Mucosa of gallbladder (tissue), 1 donor: ENCODE measurements around the gene NBEA. TPM values are rescaled to one million over a fixed set of nuclear protein-coding genes. Genes with fewer than 3 reads are reported as not detected.

Source experiments
- DNase-seq: peaks from one replicate; pipeline ENCODE4 v3.0.0-alpha.2; 2020; ENCODE audit warnings: low spot score
- total RNA-seq: library from RNA; stranded (reverse); gene quantifications from one replicate; pipeline ENCODE4 v1.2.1, GENCODE V29; 2021
- donor health status: DM: no; HTN: no; CAD: no.

NBEA gene
- total RNA-seq, 1 donor from 2014 or later = 15.0 TPM

DNA sequence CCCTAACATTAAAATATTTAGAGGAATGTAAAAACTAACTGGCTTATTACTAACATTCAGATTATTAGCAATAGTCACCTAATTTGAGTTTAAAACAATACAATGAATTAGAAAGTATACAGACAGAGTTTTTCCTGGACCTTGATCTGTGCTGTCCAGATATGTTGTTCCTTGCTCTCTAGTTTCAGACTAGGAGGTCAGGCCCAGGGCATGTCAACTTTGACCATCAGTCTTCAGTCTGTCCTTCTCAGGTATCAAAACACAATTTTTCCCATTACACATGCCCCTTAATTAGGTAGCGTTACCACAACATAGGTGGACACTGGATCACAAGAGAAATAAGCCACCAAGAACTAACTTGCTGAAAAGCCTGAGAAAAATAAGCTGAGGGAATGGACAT, 337.4 kb downstream of the NBEA start:
- DNase-seq = no peak

DNA sequence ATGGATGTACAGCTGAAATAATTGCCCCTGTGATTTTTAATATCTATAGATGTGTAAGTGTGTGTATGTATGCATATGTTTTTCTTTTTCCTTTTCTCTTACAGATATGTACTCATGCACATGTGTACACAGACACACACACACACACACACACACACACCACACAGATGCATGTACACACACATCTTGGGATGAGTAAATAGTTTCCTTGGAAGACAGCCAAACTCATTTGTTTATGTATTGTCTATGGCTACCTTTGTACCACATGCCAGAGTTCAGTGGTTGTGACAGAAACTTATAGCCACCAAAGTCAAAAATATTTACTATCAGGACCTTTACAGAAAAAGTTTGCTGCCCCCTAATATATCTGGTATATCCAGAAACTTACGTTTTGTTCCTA, 341.8 kb downstream of the NBEA start:
- no peak for DNase-seq

DNA sequence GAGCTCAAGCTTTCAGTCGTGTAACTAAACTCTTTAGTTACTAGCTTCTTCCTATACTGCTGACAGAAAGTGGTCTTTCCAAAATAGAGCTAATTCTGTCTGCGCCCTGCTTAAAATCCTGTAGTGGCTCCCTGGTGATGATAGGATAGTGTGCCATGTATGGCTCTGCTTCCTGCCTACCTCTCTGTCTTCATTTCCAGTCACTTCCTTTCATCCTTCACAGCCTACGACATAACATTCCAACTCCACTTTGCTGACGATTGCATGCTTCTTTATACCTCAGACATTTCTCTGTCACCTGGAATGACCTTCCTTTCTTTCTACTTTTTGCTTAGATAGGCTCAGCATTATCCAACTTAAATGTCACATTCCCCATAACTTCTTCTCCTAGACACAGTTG, 343.6 kb downstream of the NBEA start:
- no peak for DNase-seq

DNA sequence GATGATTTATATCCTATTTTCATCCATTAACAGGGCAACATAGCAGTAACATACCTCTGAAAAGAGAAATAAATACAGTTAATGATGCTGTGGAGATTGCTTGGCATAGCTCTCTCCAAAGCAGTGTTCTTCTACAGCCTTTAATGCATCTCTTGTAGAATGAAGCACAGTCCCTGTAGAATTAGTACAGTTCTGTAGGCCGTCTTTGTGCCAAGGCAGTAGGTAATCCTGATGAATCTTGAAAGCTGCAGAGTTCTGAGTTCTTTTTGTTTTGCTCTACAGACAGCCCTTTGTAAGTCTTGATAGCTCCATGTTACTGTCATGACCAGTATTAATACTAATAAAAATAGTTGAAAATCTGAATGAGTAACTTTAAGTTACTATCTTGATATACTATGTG, 350.3 kb downstream of the NBEA start:
- DNase-seq = no peak

DNA sequence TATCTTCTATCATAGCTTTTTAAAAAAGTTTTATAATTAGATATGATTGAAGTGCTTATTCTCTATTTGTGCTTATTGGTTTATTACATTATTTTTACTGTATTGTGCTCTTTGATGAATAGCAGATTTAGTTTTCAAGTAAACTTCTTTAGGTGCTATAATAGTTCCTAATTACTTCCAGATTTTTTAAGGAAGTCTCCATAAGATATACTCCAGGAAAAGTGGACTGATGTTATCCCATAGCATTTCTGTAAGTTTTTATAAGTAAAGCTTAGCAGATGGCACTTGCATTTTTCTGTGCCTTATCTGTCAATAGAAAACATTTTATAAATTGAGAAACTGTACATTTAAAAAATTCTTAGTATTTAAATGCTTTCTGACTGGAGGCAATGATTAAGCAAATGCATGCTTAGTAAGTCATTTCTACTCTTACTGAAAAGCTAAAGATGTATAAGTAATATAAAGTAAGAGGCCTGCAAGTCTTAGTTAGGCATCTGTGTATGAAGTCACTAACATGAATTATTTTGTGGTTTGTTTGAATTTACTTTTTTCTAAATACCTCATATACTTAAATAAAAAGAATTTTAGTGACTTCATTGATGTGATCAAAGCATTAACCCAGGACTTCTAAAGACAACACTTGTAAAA, 351.6 kb downstream of the NBEA start:
- DNase-seq = no peak

DNA sequence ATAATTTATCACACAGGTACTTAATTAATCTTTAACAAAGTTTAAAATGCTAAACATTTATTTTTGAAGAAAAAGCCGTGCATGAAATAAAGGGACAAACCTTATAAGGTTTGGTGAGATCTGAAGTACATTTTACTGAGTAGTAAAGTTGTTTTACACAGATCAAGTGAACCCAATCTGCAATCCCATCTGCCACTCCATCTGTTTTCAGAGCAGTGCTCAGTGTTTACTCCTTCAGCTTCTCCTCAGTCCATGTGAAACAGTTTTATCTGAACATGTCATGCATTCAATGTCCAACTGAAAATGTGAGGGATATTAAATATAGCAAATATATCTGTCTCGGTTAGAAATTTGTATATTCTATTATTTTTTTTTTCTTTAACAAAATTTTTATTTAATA, 367.6 kb downstream of the NBEA start:
- no peak for DNase-seq

DNA sequence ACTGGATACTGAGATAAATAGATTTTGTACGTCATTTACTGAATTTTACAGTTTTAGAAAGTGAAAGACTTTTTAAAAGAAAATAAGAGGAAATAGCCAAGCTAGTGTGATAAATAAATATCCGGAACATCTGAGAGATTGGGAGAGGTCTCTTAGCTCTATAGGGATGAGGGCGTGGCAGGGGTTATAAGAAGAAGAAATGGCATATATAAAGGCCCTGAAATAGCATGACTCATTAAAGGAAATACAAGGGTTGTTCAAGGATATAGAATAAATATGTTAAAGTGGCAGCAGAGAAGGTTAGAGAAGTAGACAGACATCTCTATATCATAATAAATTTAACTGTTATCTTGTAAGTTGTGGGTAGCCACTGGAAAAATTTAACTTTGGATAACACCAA, 390.1 kb downstream of the NBEA start:
- DNase-seq = no peak

DNA sequence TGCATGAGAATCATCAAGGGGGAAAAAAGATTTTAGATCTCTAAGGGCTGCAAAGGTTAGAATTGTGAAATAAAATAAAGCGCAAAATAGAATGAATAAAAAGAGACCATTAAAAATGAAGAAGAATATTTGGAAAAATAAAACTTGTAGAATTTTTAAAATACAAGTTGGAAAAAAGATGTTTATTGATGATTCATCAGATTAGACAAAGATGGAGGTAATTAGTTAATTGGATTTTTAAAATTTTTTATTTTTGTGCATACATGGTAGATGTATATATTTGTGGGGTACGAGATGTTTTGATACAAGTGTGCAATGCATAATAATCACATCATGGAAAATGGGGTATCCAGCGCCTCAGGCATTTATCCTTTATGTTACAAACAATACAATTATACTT, 391.1 kb downstream of the NBEA start:
- no peak for DNase-seq

DNA sequence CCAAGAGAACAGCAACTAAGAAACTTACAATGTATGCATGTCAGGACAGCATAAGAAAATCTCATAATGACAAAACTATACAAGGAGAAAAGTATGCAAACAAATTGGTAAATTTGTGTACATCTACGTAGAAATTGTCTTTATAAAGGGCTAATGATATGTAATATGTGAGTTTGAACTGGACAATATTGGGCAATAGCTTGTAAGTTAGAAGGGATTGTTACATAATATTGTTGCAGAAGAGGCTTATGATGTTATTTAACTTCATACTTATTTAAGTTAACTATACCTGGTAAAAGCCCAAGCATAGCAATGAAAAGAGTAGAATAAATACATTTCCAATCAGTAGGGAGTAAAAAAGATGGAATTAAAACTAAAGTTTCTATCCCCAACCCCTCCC, 400.4 kb downstream of the NBEA start:
- DNase-seq = no peak

DNA sequence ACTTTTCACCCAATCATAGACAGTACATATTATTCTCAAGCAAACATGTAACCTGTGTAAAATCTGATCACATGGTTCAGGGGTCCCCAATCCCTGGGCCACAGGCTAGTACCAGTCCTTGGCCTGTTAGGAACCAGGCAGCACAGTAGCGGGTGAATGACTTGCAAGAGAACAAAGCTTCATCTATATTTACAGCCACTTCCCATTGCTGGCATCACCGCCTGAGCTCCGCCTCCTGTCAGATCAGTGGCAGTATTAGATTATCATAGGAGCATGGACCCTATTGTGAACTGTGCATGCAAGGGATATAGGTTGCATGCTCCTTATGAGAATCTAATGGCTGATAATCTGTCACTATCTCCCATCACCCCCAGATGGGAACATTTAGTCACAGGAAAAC, 401.3 kb downstream of the NBEA start:
- no peak for DNase-seq

DNA sequence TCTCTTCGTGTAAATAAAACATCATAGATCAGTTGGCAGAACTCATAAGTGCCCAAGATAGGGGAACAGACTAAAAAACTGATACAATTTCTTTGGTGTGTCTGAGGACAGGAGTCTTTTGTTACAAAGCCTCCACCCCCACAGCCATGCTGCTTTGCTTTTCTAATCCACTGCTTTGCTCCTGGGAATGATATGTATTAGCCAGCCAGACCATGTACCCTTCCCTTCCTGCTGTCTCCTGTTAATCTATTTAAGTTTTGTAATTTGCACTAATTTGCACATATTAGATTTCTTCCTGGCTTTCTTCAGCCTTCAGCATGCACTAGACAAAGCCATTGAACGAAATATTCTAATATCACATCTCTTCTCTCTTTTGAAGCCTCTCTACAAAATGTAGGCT, 403.9 kb downstream of the NBEA start:
- no peak for DNase-seq

DNA sequence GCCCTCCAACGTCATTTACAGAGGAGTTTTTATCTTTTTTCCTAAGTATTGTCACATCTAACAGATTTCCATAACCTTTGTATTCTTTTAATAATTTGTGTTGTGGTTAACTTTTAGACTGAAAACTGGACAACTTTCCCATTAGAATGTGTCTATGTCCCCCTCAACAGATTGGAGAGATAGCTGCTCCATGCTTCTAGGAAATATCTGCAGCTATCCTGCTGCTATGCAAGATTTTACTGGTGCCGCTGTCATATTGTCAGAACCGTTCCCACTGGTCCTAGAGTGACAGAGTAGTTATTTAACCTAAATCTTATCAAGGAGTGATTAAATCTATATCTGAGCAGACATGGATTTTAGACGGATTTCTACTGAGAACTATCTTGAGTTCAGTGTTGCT, 404.4 kb downstream of the NBEA start:
- no peak for DNase-seq

DNA sequence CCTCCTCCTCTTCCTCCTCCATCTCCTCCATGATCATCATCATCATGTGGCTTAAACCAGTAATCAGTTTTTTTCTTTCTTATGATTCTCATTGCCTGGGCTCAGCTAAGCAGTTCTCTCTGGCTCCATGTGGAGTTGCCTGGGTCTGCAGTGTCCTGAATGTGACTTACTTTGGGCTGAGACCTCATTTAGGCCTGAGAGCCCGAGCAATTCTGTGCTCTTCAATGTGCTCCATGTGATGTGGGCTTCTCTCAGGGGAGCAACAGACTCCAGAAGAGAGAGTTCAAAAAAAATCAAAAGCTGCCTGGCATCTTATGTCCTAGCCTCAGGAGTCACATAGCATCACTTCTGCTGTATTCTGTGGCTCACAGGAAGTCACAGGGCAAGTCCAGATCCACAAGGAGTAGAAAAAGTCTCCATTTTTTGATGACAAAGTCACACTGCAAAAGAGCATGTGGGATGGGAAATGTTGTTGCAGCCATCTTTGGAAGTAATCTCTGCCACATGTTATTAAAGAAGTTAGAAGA, 405.7 kb downstream of the NBEA start:
- no peak for DNase-seq

DNA sequence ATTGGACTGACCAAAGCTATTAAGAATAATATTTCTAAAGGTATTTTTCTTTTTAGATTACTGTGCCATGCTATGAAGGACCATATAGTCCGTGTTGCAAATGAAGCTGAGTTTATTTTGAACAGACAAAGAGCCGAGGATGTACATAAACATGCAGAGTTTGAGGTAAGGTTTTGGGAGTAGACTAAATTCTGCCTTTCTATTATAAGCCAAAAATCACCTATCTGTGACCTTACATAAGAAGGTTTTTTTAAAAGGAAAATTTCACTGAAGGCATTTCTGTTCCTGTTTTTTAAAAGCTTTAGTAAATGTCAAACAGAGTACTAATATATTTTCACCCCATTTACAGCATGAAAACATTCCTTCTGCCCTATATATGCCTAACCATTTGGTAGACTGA, 407.0 kb downstream of the NBEA start:
- DNase-seq = no peak

DNA sequence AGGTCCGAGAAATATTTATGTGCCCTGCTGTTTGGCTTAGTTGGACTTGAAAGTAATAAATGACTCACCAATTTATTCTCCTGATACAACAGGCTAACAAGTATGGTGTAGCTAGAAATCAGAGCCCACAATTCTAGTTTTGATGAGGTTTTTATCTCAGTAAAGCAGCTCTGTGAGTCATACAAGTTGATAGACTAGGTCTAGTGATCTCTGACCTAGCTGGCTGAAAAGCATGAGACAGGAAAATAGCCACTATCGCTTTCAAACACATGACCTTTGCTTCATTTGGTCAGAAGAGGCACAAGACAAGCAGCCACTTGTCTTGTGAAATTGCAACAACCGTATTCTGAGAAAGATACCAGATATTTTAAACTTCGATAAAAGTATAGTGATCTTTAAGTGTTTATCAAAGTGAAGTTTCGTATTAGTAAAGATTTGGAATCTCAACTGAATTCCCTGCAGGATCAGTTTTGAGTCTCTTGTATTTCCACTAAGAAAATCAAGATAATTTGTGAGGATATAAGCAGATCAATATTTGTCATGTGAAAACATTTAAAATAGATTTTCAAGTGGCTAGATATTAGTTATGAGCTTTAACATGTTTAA, 407.7 kb downstream of the NBEA start:
- DNase-seq = no peak

DNA sequence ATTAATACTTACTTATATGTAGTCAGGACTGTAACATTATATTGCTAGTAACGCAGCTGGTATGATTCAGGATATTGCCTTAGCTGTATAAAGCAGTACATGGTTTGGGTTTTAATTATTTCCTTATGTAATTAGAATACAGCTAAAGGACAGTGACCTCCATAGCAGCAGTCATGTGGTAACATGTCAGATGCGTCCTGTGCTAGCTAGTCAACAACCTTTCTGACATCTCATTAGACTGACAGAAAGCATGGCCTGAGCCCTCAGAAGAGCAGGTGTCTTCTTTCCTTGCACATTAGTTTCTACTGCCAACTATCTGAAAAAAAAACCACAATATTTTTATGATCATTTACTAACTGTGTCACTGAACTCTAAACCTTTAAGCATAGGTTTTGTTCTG, 412.2 kb downstream of the NBEA start:
- DNase-seq = no peak

DNA sequence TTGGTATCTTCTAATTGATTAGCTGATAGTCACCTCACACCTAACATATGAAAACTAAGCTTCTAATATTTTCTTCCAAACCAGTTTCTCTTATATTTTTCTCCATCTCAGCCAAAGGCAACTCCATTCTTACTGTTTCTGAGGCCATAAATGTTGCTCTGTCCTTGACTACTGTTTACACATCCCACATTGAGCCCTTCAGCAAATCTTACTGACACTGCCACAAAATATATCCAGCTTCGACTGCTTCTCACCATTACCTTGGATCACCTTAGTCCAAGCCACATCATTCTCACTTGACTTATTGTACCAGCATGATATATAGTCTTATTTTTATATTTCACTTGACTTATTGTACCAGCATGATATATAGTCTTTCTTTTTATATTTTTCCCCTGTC, 412.8 kb downstream of the NBEA start:
- no peak for DNase-seq

DNA sequence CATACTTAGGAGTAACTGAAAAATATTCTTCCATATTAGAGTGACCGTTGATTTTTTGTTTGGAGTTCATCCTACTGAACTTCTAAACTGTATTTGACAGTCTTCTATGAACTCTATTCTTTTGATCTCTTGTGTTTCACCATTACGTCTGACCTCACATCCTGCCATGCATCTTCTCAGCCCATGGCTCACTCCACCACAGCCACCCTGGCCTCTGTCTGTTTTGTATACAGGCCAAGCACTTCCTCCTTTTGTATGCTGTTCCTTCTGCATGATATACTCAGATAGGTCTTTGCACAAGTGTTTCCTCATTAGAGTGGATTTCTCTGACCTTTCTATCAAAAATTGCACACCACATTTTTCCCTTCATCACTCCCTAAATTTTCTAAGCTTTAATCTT, 414.5 kb downstream of the NBEA start:
- DNase-seq = no peak

DNA sequence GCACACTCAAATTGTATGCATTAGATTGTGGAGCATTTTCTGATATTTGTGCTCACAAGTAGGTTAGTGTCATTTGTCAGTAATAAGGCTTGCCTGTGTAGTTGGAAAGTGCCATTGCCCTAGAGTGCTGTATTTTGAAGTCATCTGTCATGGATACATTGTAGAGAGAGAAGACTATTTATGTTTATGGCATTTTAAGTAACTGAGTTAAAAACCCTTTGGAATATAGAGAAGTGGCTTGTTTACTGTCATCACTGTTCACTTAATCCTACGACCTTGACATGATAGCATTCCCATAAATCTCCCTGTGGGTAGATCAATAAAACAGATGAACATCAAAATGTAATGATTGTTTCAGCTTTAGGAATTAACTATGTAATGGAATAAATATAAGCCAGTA, 423.8 kb downstream of the NBEA start:
- no peak for DNase-seq

DNA sequence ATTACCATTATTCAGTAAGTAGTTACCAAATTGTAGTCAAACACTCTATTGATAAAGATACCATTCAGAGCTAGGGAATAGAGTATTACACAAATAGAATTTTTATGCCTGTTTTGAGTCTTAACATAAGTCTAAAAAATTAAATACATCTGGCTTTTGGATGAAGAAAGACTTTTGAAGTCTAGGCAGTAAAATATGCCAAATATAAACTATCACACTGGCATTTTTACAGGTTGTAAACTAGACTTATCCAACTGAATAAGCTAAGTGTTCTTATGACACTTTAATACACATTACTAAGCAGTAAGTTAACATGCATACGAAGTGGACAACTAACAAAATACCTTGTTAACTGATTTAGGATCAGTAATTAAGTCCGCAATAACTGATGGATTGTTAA, 425.5 kb downstream of the NBEA start:
- DNase-seq = no peak

DNA sequence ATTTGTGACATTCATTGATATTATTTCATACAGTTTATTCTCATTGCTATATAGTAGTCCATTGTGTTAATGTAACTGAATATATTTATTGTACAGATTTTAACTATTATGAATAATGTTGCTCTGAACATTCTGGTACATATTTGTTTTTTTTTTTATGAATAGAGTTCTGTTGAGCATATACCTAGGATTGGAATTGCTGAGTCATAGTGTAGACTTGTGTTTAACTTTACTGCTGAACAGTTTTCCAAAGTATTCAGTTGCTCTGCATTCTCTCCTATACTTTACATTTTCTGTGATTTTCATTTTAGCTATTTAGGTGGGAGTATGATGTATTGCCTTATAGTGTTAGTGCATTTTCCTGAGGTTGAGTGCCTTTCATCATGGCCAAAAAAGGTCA, 436.9 kb downstream of the NBEA start:
- DNase-seq = no peak

DNA sequence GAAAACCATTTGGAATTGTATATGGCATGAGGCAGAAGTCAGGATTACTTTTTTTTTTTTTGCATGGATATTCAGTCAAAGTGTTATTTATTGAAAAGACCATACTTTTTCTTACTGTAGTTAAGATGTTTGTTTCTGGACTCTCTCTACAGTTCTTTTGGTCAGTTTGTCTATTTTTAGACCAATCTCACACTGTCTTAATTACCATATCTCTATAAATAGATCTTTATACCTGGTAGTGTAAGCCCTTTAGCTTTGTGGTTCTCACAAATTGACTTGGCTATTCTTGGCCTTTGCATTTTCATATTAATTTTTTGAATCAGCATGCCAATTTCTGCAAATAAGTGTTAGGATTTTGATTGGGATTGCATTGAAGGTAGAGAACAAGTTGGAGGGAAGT, 437.6 kb downstream of the NBEA start:
- DNase-seq = no peak

DNA sequence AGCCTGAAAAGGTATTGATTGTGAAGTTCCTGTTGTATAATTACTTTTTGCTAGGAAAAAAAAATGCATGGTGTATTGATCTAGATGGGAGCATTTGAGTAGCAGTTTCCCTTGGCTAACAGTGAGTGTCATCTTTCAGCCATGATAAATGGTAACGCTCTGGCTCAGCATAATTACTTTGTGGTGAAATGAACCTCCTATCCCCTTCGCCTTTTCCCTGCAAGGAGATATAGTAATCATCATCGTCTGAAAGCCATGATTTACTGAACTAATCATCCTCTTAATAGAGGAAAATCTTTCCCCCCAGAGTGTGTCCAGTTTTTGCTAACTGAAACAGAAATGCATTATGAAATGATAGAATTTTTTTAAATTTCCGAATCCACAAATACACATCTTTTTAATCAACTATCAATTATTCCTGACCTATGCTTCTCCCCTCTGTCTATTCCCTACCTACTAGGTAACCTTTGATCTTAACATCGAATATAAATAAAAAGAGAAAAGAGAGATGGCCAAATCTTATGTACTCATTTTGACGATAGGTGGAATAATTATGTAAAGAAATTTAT, 445.7 kb downstream of the NBEA start:
- DNase-seq = no peak
